GM23338 (cell line): ENCODE measurements around the gene TRIM8. TPM values are rescaled to one million over a fixed set of nuclear protein-coding genes. Genes with fewer than 3 reads are reported as not detected.
A peak's percentile ranks its signal among the peaks of the same experiment; 100 is the strongest.

ENCODE experiments used
- ATAC-seq: fragments of 200-7000 bp; cut with Tn5 transposase; 3 replicates; pipeline ENCODE4 v1.9.1; 2020
- DNase-seq: peaks from one replicate; pipeline ENCODE4 v3.0.0-alpha.2; 2015; ENCODE audit warnings: low spot score
- H2AFZ ChIP-seq: fragments of 200-600 bp; sonication (generic); 2 replicates; pipeline ENCODE4 v1.8.0; 2016; ENCODE audit warnings: antibody characterized with exemption, mild to moderate bottlenecking, moderate library complexity
- H3F3A ChIP-seq: fragments of 200-600 bp; sonication (generic); replicated peaks from 2 replicates; pipeline ENCODE4 v1.8.0; 2017; ENCODE audit warnings: antibody characterized with exemption, mixed run types, low read depth
- H3K27ac ChIP-seq: fragments of 200-600 bp; sonication (generic); 2 replicates; pipeline ENCODE4 v1.6.1; 2016; ENCODE audit warnings: low read depth
- H3K27me3 ChIP-seq: fragments of 200-600 bp; sonication (generic); 2 replicates; pipeline ENCODE4 v1.8.0; 2016; ENCODE audit warnings: mild to moderate bottlenecking, mixed run types, moderate library complexity; ENCODE audit not compliant: insufficient read depth
- H3K36me3 ChIP-seq: fragments of 200-600 bp; sonication (generic); 2 replicates; pipeline ENCODE4 v1.8.0; 2016; ENCODE audit warnings: mild to moderate bottlenecking; ENCODE audit not compliant: insufficient read depth
- H3K4me1 ChIP-seq: fragments of 200-600 bp; sonication (generic); 2 replicates; pipeline ENCODE4 v1.8.0; 2016; ENCODE audit warnings: mild to moderate bottlenecking, moderate library complexity; ENCODE audit not compliant: insufficient read depth
- H3K4me2 ChIP-seq: fragments of 200-600 bp; sonication (generic); 2 replicates; pipeline ENCODE4 v1.7.1; 2017; ENCODE audit warnings: mixed run types
- H3K4me3 ChIP-seq: fragments of 200-600 bp; sonication (generic); 2 replicates; pipeline ENCODE4 v1.6.1; 2016; ENCODE audit warnings: mixed run types
- H3K79me2 ChIP-seq: fragments of 200-600 bp; sonication (generic); replicated peaks from 2 replicates; pipeline ENCODE4 v1.8.0; 2017; ENCODE audit warnings: mild to moderate bottlenecking; ENCODE audit not compliant: insufficient read depth
- H3K9me2 ChIP-seq: fragments of 200-600 bp; sonication (generic); 2 replicates; pipeline ENCODE4 v1.8.0; 2017; ENCODE audit not compliant: insufficient read depth
- H4K20me1 ChIP-seq: fragments of 200-600 bp; sonication (generic); replicated peaks from 2 replicates; pipeline ENCODE4 v1.8.0; 2017; ENCODE audit warnings: mild to moderate bottlenecking; ENCODE audit not compliant: insufficient read depth
- H3K27ac Mint-ChIP-seq: 2 replicates; pipeline ENCODE4 v1.8.0; 2020; ENCODE audit warnings: inconsistent platforms, mild to moderate bottlenecking, moderate library complexity, mixed read lengths
- H3K27me3 Mint-ChIP-seq: 3 replicates; pipeline ENCODE4 v1.8.0; 2022; ENCODE audit warnings: low read depth, mild to moderate bottlenecking, moderate library complexity, mixed read lengths, inconsistent platforms; ENCODE audit not compliant: insufficient read depth, poor library complexity
- H3K36me3 Mint-ChIP-seq: 3 replicates; pipeline ENCODE4 v1.8.0; 2021; ENCODE audit warnings: low read depth, mild to moderate bottlenecking, inconsistent platforms, moderate library complexity, mixed read lengths
- H3K4me1 Mint-ChIP-seq: 3 replicates; pipeline ENCODE4 v1.8.0; 2020; ENCODE audit warnings: mild to moderate bottlenecking, inconsistent platforms, mixed read lengths
- H3K4me3 Mint-ChIP-seq: 3 replicates; pipeline ENCODE4 v1.8.0; 2021; ENCODE audit warnings: moderate library complexity, mild to moderate bottlenecking, inconsistent platforms, mixed read lengths
- H3K9me3 Mint-ChIP-seq: 3 replicates; pipeline ENCODE4 v1.8.0; 2020; ENCODE audit warnings: moderate library complexity, mild to moderate bottlenecking, inconsistent platforms, mixed read lengths
- CREB1 ChIP-seq: fragments of 250-450 bp; sonication (Bioruptor Pico); IDR thresholded peaks from 2 replicates; pipeline ENCODE4 v1.5.0; 2020; ENCODE audit warnings: low read depth, mild to moderate bottlenecking, moderate library complexity
- CTCF ChIP-seq, 2 experiments: fragments of 200-600 bp in 1 of 2; sonication (generic) in 1 of 2; conservative IDR thresholded peaks; 2 replicates each; pipeline versions ENCODE4 v1.5.1 to v1.6.1; 2016 to 2017; ENCODE audit warnings: antibody characterized with exemption in 2 of 2, low read depth in 2 of 2, mild to moderate bottlenecking in 2 of 2, moderate library complexity in 1 of 2
- EZH2 ChIP-seq: fragments of 200-600 bp; sonication (generic); IDR thresholded peaks from one replicate; pipeline ENCODE4 v1.8.0; 2017; ENCODE audit warnings: antibody characterized with exemption, mild to moderate bottlenecking, low read depth; ENCODE audit not compliant: unreplicated experiment
- EZH2phosphoT487 ChIP-seq: fragments of 200-600 bp; sonication (generic); IDR thresholded peaks from one replicate; pipeline ENCODE4 v1.8.1; 2018; ENCODE audit warnings: antibody characterized with exemption; ENCODE audit not compliant: unreplicated experiment
- JUNB ChIP-seq: IDR thresholded peaks from one replicate; pipeline ENCODE4 v1.6.1; 2016; ENCODE audit warnings: antibody characterized with exemption; ENCODE audit not compliant: unreplicated experiment
- NANOG ChIP-seq: IDR thresholded peaks from 2 replicates; pipeline ENCODE4 v1.6.1; 2016; ENCODE audit warnings: antibody characterized with exemption, borderline replicate concordance
- POLR2AphosphoS5 ChIP-seq: IDR thresholded peaks from 2 replicates; pipeline ENCODE4 v1.6.1; 2016; ENCODE audit warnings: antibody characterized with exemption, low read depth
- STAT1 ChIP-seq: IDR thresholded peaks from one replicate; pipeline ENCODE4 v1.6.1; 2016; ENCODE audit warnings: antibody characterized with exemption; ENCODE audit not compliant: unreplicated experiment
- ZNF114 ChIP-seq: fragments of 250-450 bp; sonication (Bioruptor Pico); IDR thresholded peaks from 2 replicates; pipeline ENCODE4 v1.5.0; 2020; ENCODE audit warnings: mild to moderate bottlenecking, moderate library complexity
- ZNF331 ChIP-seq: fragments of 250-450 bp; sonication (Bioruptor Pico); IDR thresholded peaks from 2 replicates; pipeline ENCODE4 v1.5.0; 2020; ENCODE audit warnings: low read depth, mild to moderate bottlenecking, moderate library complexity
- polyA plus RNA-seq: library from polyadenylated mRNA; unstranded; fragments of >200 nt; fragmentation: Nextera tagmentation; extraction: Ambion mirVana; gene quantifications from 2 replicates; pipeline ENCODE4 v1.2.1, GENCODE V29; 2016
- total RNA-seq: library from RNA; depleted of rRNA; stranded (reverse); fragments of >200 nt; shearing (Covaris generic); gene quantifications from 2 replicates; pipeline ENCODE4 v1.2.3, GENCODE V29; 2014
- TF ChIP-seq, protein P1 (sequence below): IDR thresholded peaks from 2 replicates; pipeline ENCODE4 v1.6.1; 2016; ENCODE audit warnings: antibody characterized with exemption

The TRIM8 gene
- total and polyA plus RNA-seq, 2 experiments from 2014 or later: 15.1 to 36.7 TPM

DNA sequence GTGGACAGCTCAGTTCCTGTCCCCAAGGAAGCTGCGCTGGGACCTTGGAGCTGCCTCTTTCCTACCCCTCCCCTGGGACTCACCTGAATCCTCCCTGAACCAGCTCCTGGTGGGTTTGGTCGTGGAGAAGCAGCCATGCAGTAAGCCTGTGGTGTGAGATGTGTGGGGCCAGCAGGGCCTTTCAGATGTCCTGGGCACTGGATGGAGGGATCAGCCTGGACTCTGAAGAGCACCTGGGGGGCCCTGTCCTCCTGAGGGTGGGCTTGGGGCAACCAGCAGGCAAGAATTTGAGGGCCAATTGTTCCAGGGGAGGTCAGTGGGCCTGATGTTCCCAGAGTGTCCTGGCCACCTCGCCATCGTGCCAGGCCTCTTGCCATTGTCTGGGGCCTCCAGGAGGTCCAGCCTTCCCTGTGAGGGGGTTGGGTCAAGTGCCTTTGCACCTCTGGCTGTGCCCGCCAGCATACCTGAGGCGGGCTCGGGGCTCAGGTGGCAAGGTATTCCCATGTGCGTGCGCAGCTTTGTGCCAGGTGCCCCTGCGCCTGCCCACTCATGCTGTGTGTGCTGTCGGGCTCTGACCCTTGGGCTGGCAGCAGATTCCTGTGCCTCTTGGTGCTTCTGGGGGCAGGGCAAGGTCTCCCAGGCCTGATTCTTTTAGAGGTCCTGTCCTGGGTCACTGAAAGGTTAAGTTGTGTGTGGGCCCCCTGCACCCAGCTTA, 7.3 kb downstream of the TRIM8 start (continued):
- no peak for TF ChIP-seq CTCF (conservative IDR thresholded peaks at IDR 0.05; ENCODE audit: low read depth in 2 of 2)

DNA sequence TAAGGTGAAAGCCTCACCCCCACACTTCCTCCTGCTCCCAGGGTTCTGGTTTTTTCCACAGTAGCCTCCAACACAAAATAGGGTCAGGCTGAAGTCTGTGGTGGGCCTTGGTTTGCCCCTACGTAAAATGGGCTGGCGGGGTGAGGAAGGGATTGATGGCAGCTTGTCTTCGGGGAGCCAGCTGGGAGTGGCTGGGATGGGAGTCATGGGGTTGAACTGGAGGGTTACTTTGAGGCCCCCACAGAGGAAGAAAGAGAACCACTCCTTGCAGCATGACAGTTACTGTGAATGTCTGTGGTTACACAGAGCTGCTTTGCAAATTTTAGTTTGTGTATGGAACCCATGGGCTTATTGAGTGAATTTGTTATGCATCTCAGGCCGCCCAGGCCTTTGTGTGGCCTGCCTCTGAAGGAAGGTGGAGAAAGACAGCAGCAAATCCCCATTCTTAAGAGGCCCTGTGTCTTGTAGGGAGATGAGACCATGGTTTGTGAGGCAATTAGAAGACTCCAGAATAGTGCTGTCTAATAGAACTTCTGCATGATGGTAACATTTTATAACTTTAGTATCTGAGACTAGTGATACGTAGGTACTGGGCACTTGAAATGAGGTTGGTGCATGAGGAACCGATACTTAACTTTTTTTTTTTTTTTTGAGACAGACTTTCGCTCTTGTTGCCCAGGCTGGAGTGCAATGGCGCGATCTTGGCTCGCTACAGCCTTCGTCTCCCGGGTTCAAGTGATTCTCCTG, 8.1 kb downstream of the TRIM8 start:
- H3K9me3 Mint-ChIP-seq: no peaks in the 10 kb centered on the region
- DNase-seq (no peak), ATAC-seq (no peak)
- peaks cover 17% of the 10 kb centered on the region for H3K36me3 Mint-ChIP-seq
- H3K27ac Mint-ChIP-seq: no peak overlapping the region
- no peak overlapping the region for H3K4me3 ChIP-seq
- peaks cover 17% of the 10 kb centered on the region for H3K27me3 Mint-ChIP-seq
- no peak overlapping the region for H3K4me2 ChIP-seq
- peaks cover 22% of the 10 kb centered on the region for H3K4me1 ChIP-seq
- no peaks in the 10 kb centered on the region for H3K27me3 ChIP-seq
- peaks cover 4% of the 10 kb centered on the region; the same call in 1 of the 2 replicates for H4K20me1 ChIP-seq
- peaks cover 55% of the 10 kb centered on the region for H3K79me2 ChIP-seq
- no peak overlapping the region for H2AFZ ChIP-seq
- H3K4me1 Mint-ChIP-seq: peaks cover 53% of the 10 kb centered on the region
- no peaks in the 10 kb centered on the region for H3K36me3 ChIP-seq
- TF ChIP-seq EZH2phosphoT487: no peak
- no peak for TF ChIP-seq STAT1
- TF ChIP-seq EZH2: no peak
- no peak for TF ChIP-seq CREB1
- TF ChIP-seq, protein P1, sequence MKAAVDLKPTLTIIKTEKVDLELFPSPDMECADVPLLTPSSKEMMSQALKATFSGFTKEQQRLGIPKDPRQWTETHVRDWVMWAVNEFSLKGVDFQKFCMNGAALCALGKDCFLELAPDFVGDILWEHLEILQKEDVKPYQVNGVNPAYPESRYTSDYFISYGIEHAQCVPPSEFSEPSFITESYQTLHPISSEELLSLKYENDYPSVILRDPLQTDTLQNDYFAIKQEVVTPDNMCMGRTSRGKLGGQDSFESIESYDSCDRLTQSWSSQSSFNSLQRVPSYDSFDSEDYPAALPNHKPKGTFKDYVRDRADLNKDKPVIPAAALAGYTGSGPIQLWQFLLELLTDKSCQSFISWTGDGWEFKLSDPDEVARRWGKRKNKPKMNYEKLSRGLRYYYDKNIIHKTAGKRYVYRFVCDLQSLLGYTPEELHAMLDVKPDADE: no peak
- no peak for TF ChIP-seq NANOG
- no peak for TF ChIP-seq ZNF114
- TF ChIP-seq POLR2AphosphoS5: no peak
- TF ChIP-seq JUNB: no peak
- no peak overlapping the region for H3K27ac ChIP-seq
- H3F3A ChIP-seq: no peaks in the 10 kb centered on the region
- H3K4me3 Mint-ChIP-seq: no peak overlapping the region
- no peaks in the 10 kb centered on the region for H3K9me2 ChIP-seq

DNA sequence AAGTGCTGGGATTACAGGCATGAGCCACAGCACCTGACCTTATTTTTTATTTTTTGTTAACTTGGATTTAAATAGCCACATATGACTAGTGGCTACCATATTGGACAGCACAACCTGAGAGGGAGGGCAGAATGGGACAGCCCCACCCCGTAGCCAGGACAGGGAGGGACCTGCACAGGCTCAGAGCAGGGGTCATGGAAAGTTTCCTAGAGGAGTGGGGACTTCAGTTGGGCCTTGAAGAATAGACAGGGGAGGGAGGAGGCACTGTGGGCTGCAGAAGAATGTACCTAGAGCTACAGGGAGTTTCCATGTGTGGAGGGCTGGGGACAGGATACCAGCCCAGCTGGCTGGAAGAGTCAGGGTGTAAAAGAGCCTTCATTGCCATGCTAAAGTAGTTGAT, 8.8 kb downstream of the TRIM8 start:
- Histone ChIP-seq H3K4me2 (no peak overlapping the region), H4K20me1 (no peaks in the 10 kb centered on the region; the same call in 1 of the 2 replicates), H3K36me3 (no peaks in the 10 kb centered on the region), H3K27ac (peak overlapping the region; percentile 63; the same call in 1 of the 2 replicates), H3K27me3 (no peaks in the 10 kb centered on the region), H3K4me1 (peaks cover 18% of the 10 kb centered on the region), H3K9me2 (no peaks in the 10 kb centered on the region), H3F3A (no peaks in the 10 kb centered on the region), H3K79me2 (peaks cover 48% of the 10 kb centered on the region), H2AFZ (no peak overlapping the region), H3K4me3 (no peak overlapping the region)
- no peak overlapping the region for H3K4me3 Mint-ChIP-seq
- H3K4me1 Mint-ChIP-seq: peaks cover 47% of the 10 kb centered on the region
- peaks cover 12% of the 10 kb centered on the region for H3K27me3 Mint-ChIP-seq
- ATAC-seq: no peak
- DNase-seq: no peak
- no peaks in the 10 kb centered on the region for H3K9me3 Mint-ChIP-seq
- H3K27ac Mint-ChIP-seq: no peak overlapping the region; the same call in 1 of the 2 replicates
- H3K36me3 Mint-ChIP-seq: peaks cover 22% of the 10 kb centered on the region
- TF ChIP-seq STAT1 (no peak), NANOG (no peak), POLR2AphosphoS5 (no peak), ZNF114 (no peak), EZH2phosphoT487 (no peak), ZNF331 (CRISPR knock-in tag) (no peak), EZH2 (no peak), JUNB (no peak)
- TF ChIP-seq, protein P1: no peak
